SIG-M5 treated with dmso at 0.1 percent for 504 hours (cell line): ENCODE measurements around the gene PNCK.
"Not testable (repeated sequence)": the region's sequence is repeated elsewhere in the genome, so short reads cannot be mapped to it uniquely, and the experiment has no call there.

Experiments
- DNase-seq: peaks from one replicate; lab custom pipeline; 2025; ENCODE audit not compliant: unreplicated experiment; lab: John Stamatoyannopoulos, UW

The PNCK gene

GRCh38 chrX:153699210-153699783 lies 25.7 kb upstream of the PNCK start:
- not testable (repeated sequence) for DNase-seq

- no peak for DNase-seq
Observed at GRCh38 chrX:153697924-153698865, 24.6 kb upstream of the PNCK start.

- DNase-seq, result not testable (repeated sequence)
Observed at GRCh38 chrX:153696986-153697722, 23.5 kb upstream of the PNCK start.

- DNase-seq, result not testable (repeated sequence)
Observed at GRCh38 chrX:153696538-153696937, 22.9 kb upstream of the PNCK start.

- no peak for DNase-seq
Observed at GRCh38 chrX:153696100-153696499, 22.5 kb upstream of the PNCK start.

- DNase-seq, result no peak
Observed at GRCh38 chrX:153694687-153695270, 21.2 kb upstream of the PNCK start.

GRCh38 chrX:153694256-153694655 lies 20.6 kb upstream of the PNCK start:
- DNase-seq, result not testable (repeated sequence)

- DNase-seq, result no peak
Observed at GRCh38 chrX:153693216-153694086, 19.8 kb upstream of the PNCK start.

- DNase-seq, result no peak
Observed at GRCh38 chrX:153692611-153693156, 19.1 kb upstream of the PNCK start.

GRCh38 chrX:153692003-153692402 lies 18.4 kb upstream of the PNCK start:
- DNase-seq, result no peak

GRCh38 chrX:153691032-153691827 lies 17.6 kb upstream of the PNCK start:
- DNase-seq, result not testable (repeated sequence)

GRCh38 chrX:153690466-153690865 lies 16.9 kb upstream of the PNCK start:
- no peak for DNase-seq

- DNase-seq, result no peak
Observed at GRCh38 chrX:153689654-153690465, 16.2 kb upstream of the PNCK start.

- DNase-seq, result no peak
Observed at GRCh38 chrX:153688911-153689590, 15.4 kb upstream of the PNCK start.

- no peak for DNase-seq
Observed at GRCh38 chrX:153688506-153688905, 14.9 kb upstream of the PNCK start.

GRCh38 chrX:153688071-153688470 lies 14.5 kb upstream of the PNCK start:
- no peak for DNase-seq

GRCh38 chrX:153687121-153688039 lies 13.8 kb upstream of the PNCK start, which contains the start of gene SLC6A8:
TSS of gene SLC6A8 (plus strand) at chrX:153687926. CDS start at chrX:153688575, 649 bp downstream.
- peak; percentile 14 for DNase-seq
